GM23248 (cell line): ENCODE measurements around the gene PPCDC. TPM values are rescaled to one million over a fixed set of nuclear protein-coding genes. Genes with fewer than 3 reads are reported as not detected.

ENCODE experiments used
- DNase-seq: peaks from one replicate; pipeline ENCODE4 v3.0.0-alpha.2; 2015
- H2AFZ ChIP-seq: fragments of 200-600 bp; sonication (generic); 2 replicates; pipeline ENCODE4 v1.6.1; 2016; ENCODE audit warnings: antibody characterized with exemption
- H3F3A ChIP-seq: fragments of 200-600 bp; sonication (generic); 2 replicates; pipeline ENCODE4 v1.6.1; 2016; ENCODE audit warnings: mild to moderate bottlenecking, antibody characterized with exemption, mixed run types; ENCODE audit not compliant: insufficient read depth
- H3K27ac ChIP-seq: fragments of 200-600 bp; sonication (generic); 2 replicates; pipeline ENCODE4 v1.5.1; 2016; ENCODE audit warnings: mild to moderate bottlenecking
- H3K27me3 ChIP-seq: fragments of 200-600 bp; sonication (generic); replicated peaks from 2 replicates; pipeline ENCODE4 v1.6.1; 2016; ENCODE audit warnings: mild to moderate bottlenecking; ENCODE audit not compliant: insufficient read depth
- H3K36me3 ChIP-seq: fragments of 200-600 bp; sonication (generic); 2 replicates; pipeline ENCODE4 v1.6.1; 2016; ENCODE audit warnings: low read depth, mild to moderate bottlenecking
- H3K4me1 ChIP-seq: fragments of 200-600 bp; sonication (generic); 2 replicates; pipeline ENCODE4 v1.6.1; 2016; ENCODE audit warnings: mild to moderate bottlenecking; ENCODE audit not compliant: insufficient read depth
- H3K4me2 ChIP-seq: fragments of 200-600 bp; sonication (generic); one replicate; pipeline ENCODE4 v1.6.1; 2016; ENCODE audit warnings: mild to moderate bottlenecking; ENCODE audit not compliant: unreplicated experiment
- H3K4me3 ChIP-seq: fragments of 200-600 bp; sonication (generic); 2 replicates; pipeline ENCODE4 v1.5.1; 2016; ENCODE audit warnings: mild to moderate bottlenecking
- H3K79me2 ChIP-seq: fragments of 200-600 bp; sonication (generic); 2 replicates; pipeline ENCODE4 v1.6.1; 2016; ENCODE audit warnings: mild to moderate bottlenecking; ENCODE audit not compliant: insufficient read depth
- H3K9ac ChIP-seq: fragments of 200-600 bp; sonication (generic); 2 replicates; pipeline ENCODE4 v1.6.1; 2016; ENCODE audit warnings: mild to moderate bottlenecking
- H3K9me2 ChIP-seq: fragments of 200-600 bp; sonication (generic); 2 replicates; pipeline ENCODE4 v1.6.1; 2016; ENCODE audit warnings: mixed run types, mild to moderate bottlenecking, moderate library complexity; ENCODE audit not compliant: insufficient read depth
- H3K9me3 ChIP-seq: fragments of 200-600 bp; sonication (generic); one replicate; pipeline ENCODE4 v1.6.1; 2017; ENCODE audit warnings: low read depth
- H4K20me1 ChIP-seq: fragments of 200-600 bp; sonication (generic); 2 replicates; pipeline ENCODE4 v1.6.0; 2016; ENCODE audit not compliant: insufficient read depth
- EZH2 ChIP-seq: fragments of 200-600 bp; sonication (generic); IDR thresholded peaks from 2 replicates; pipeline ENCODE4 v1.6.1; 2018; ENCODE audit warnings: antibody characterized with exemption, mild to moderate bottlenecking; ENCODE audit not compliant: insufficient read depth, poor library complexity, severe bottlenecking
- EZH2phosphoT487 ChIP-seq: fragments of 200-600 bp; sonication (generic); IDR thresholded peaks from 2 replicates; pipeline ENCODE4 v1.6.1; 2018; ENCODE audit warnings: antibody characterized with exemption, moderate library complexity, mild to moderate bottlenecking, low read depth; ENCODE audit not compliant: insufficient read depth
- WGBS, 2 experiments: methylation state at CpG; one replicate each; pipeline ENCODE4 v1.1.6; 2015 to 2017; ENCODE audit warnings: low lambda C conversion rate in 2 of 2, low coverage in 1 of 2; ENCODE audit errors: missing lambda C conversion rate in 2 of 2; 5-methylcytosine and 5-hydroxymethylcytosine counted together
- in situ Hi-C: fragments of 300-500 bp; cut with MboI; formaldehyde crosslinking; loops from 2 replicates; pipeline ENCODE4 v1.15.0; 2020
- polyA plus RNA-seq: library from polyadenylated mRNA; unstranded; fragments of >200 nt; fragmentation: Nextera tagmentation; extraction: Ambion mirVana; gene quantifications from 2 replicates; pipeline ENCODE4 v1.2.1, GENCODE V29; 2016
- total RNA-seq: library from RNA; depleted of rRNA; stranded (reverse); fragments of >200 nt; shearing (Covaris generic); gene quantifications from 2 replicates; pipeline ENCODE4 v1.2.3, GENCODE V29; 2014

Gene PPCDC
- total and polyA plus RNA-seq, 2 experiments from 2014 or later, result 9.0 to 20.0 TPM

GRCh38 chr15:75034615-75035014 is 11.2 kb downstream of the PPCDC start:
- H3K4me1 ChIP-seq, result peaks cover 14% of the 10 kb centered on the region
- in situ Hi-C loops, result no loop called here
- WGBS, 2 experiments, result 97 to 100% methylated on average over 8 of the region's 8 CpGs
- H3K36me3 ChIP-seq, result no peaks in the 10 kb centered on the region
- H3K4me3 ChIP-seq, result no peak overlapping the region
- H3K79me2 ChIP-seq, result no peaks in the 10 kb centered on the region
- no peaks in the 10 kb centered on the region for H4K20me1 ChIP-seq
- no peak overlapping the region for H3K4me2 ChIP-seq
- no peaks in the 10 kb centered on the region for H3F3A ChIP-seq
- H3K9me2 ChIP-seq, result no peaks in the 10 kb centered on the region
- H3K9me3 ChIP-seq, result no peaks in the 10 kb centered on the region
- H3K27me3 ChIP-seq, result no peaks in the 10 kb centered on the region
- H3K9ac ChIP-seq, result no peak overlapping the region
- H3K27ac ChIP-seq, result no peak overlapping the region
- TF ChIP-seq EZH2phosphoT487 (no peak), EZH2 (no peak)
- no peak for DNase-seq
- no peak overlapping the region for H2AFZ ChIP-seq

- no peak overlapping the region for H3K27ac ChIP-seq
- H3K4me2 ChIP-seq, result no peak overlapping the region
- H3K9ac ChIP-seq, result no peak overlapping the region
- H3K79me2 ChIP-seq, result no peaks in the 10 kb centered on the region
- no peak overlapping the region for H2AFZ ChIP-seq
- no peak overlapping the region for H3K4me3 ChIP-seq
- H3K9me2 ChIP-seq, result no peaks in the 10 kb centered on the region
- peaks cover 7% of the 10 kb centered on the region; the same call in 1 of the 2 replicates for H3K4me1 ChIP-seq
- TF ChIP-seq EZH2phosphoT487 (no peak), EZH2 (no peak)
- H3K27me3 ChIP-seq, result no peaks in the 10 kb centered on the region
- H4K20me1 ChIP-seq, result no peaks in the 10 kb centered on the region
- no peaks in the 10 kb centered on the region for H3F3A ChIP-seq
- no peaks in the 10 kb centered on the region for H3K9me3 ChIP-seq
- WGBS, 2 experiments, result 94 to 96% methylated on average over 2 of the region's 2 CpGs
- no peaks in the 10 kb centered on the region for H3K36me3 ChIP-seq
- in situ Hi-C loops, result no loop called here
- peak; percentile 30 for DNase-seq
Measured at GRCh38 chr15:75036212-75036616, 12.8 kb downstream of the PPCDC start.

- H3K9me2 ChIP-seq, result no peaks in the 10 kb centered on the region
- no peak overlapping the region for H3K4me3 ChIP-seq
- H3K4me1 ChIP-seq, result peaks cover 11% of the 10 kb centered on the region
- no peak overlapping the region for H2AFZ ChIP-seq
- H3K79me2 ChIP-seq, result 0 out of 2 replicates have a peak, but pooled peaks cover 4% of the 10 kb centered on the region
- no peak overlapping the region for H3K27ac ChIP-seq
- peaks cover 7% of the 10 kb centered on the region; the same call in 1 of the 2 replicates for H3F3A ChIP-seq
- H3K9ac ChIP-seq, result no peak overlapping the region
- DNase-seq, result no peak
- in situ Hi-C loops, result no loop called here
- no peaks in the 10 kb centered on the region for H3K27me3 ChIP-seq
- no peaks in the 10 kb centered on the region for H4K20me1 ChIP-seq
- TF ChIP-seq EZH2phosphoT487 (no peak), EZH2 (no peak)
- no peak overlapping the region for H3K4me2 ChIP-seq
- no peaks in the 10 kb centered on the region for H3K9me3 ChIP-seq
- no peaks in the 10 kb centered on the region for H3K36me3 ChIP-seq
- WGBS, 2 experiments, result 74 to 77% methylated on average over 6 of the region's 6 CpGs
Measured at GRCh38 chr15:75037685-75038084, 14.3 kb downstream of the PPCDC start.

- WGBS, 2 experiments, result 81 to 90% methylated on average over 3 of the region's 3 CpGs
- TF ChIP-seq EZH2phosphoT487, result no peak
- TF ChIP-seq EZH2, result no peak
- Histone ChIP-seq H3K36me3 (no peaks in the 10 kb centered on the region), H3K79me2 (0 out of 2 replicates have a peak, but pooled peaks cover 4% of the 10 kb centered on the region), H3K4me2 (no peak overlapping the region), H3K9ac (no peak overlapping the region), H4K20me1 (no peaks in the 10 kb centered on the region), H3K4me1 (peaks cover 16% of the 10 kb centered on the region), H2AFZ (no peak overlapping the region), H3F3A (peaks cover 11% of the 10 kb centered on the region; the same call in 1 of the 2 replicates), H3K27ac (no peak overlapping the region), H3K9me3 (no peaks in the 10 kb centered on the region), H3K27me3 (no peaks in the 10 kb centered on the region), H3K9me2 (no peaks in the 10 kb centered on the region), H3K4me3 (no peak overlapping the region)
- in situ Hi-C loops, result no loop called here
- DNase-seq, result no peak
Measured at GRCh38 chr15:75038231-75038630, 14.8 kb downstream of the PPCDC start.
